HepG2 (cell line): Measurements from ENCODE around the gene NSF. TPM values are rescaled to one million over a fixed set of nuclear protein-coding genes. Genes with fewer than 3 reads are reported as not detected.

Experiments used
- AFF4 ChIP-seq: sonication (generic); formaldehyde crosslinking; IDR thresholded peaks from 2 replicates; pipeline ENCODE4 v1.4.0; 2020; ENCODE audit warnings: missing genetic modification reagents
- ATF5 ChIP-seq: sonication (generic); formaldehyde crosslinking; IDR thresholded peaks from 2 replicates; pipeline ENCODE4 v1.4.0; 2020; ENCODE audit warnings: mild to moderate bottlenecking, low read depth, missing genetic modification reagents
- BATF2 ChIP-seq: sonication (generic); formaldehyde crosslinking; IDR thresholded peaks from 2 replicates; pipeline ENCODE4 v1.8.0; 2022; ENCODE audit warnings: mild to moderate bottlenecking, missing genetic modification reagents, moderate library complexity
- DMAP1 ChIP-seq: IDR thresholded peaks from 2 replicates; pipeline ENCODE4 v1.6.1; 2016
- ETV5 ChIP-seq: IDR thresholded peaks from 2 replicates; pipeline ENCODE4 v1.6.1; 2018; ENCODE audit warnings: missing biosample characterization, missing genetic modification reagents, inconsistent platforms, borderline replicate concordance
- FLYWCH1 ChIP-seq: sonication (generic); formaldehyde crosslinking; IDR thresholded peaks from 2 replicates; pipeline ENCODE4 v1.8.1; 2023; ENCODE audit warnings: mild to moderate bottlenecking, missing genetic modification reagents
- MEF2D ChIP-seq: sonication (generic); formaldehyde crosslinking; IDR thresholded peaks from 2 replicates; pipeline ENCODE4 v1.5.1; 2020; ENCODE audit warnings: mild to moderate bottlenecking, missing genetic modification reagents
- MLLT10 ChIP-seq: sonication (generic); formaldehyde crosslinking; IDR thresholded peaks from 2 replicates; pipeline ENCODE4 v1.4.0; 2020; ENCODE audit warnings: missing genetic modification reagents
- NR0B2 ChIP-seq: sonication (generic); formaldehyde crosslinking; IDR thresholded peaks from 2 replicates; pipeline ENCODE4 v1.4.0; 2020; ENCODE audit warnings: mild to moderate bottlenecking, missing genetic modification reagents
- PHB2 ChIP-seq: fragments of 450-650 bp; IDR thresholded peaks from 2 replicates; pipeline ENCODE4 v1.6.1; 2018; ENCODE audit not compliant: partially characterized antibody
- RXRB ChIP-seq: IDR thresholded peaks from 2 replicates; pipeline ENCODE4 v1.6.1; 2016; ENCODE audit warnings: borderline replicate concordance, missing genetic modification reagents, missing compliant biosample characterization
- SP140L ChIP-seq: sonication (generic); formaldehyde crosslinking; IDR thresholded peaks from 2 replicates; pipeline ENCODE4 v1.4.0; 2020; ENCODE audit warnings: missing genetic modification reagents, borderline replicate concordance
- THAP7 ChIP-seq: sonication (generic); formaldehyde crosslinking; IDR thresholded peaks from 2 replicates; pipeline ENCODE4 v1.8.1; 2023; ENCODE audit warnings: mild to moderate bottlenecking, missing genetic modification reagents
- ZBTB44 ChIP-seq: sonication (generic); formaldehyde crosslinking; IDR thresholded peaks from 2 replicates; pipeline ENCODE4 v1.4.0; 2020; ENCODE audit warnings: missing genetic modification reagents
- ZMYM3 ChIP-seq: sonication (generic); formaldehyde crosslinking; IDR thresholded peaks from 2 replicates; pipeline ENCODE4 v1.5.1; 2020; ENCODE audit warnings: mild to moderate bottlenecking, missing genetic modification reagents
- ZNF232 ChIP-seq: sonication (generic); formaldehyde crosslinking; IDR thresholded peaks from 2 replicates; pipeline ENCODE4 v1.4.0; 2020; ENCODE audit warnings: missing genetic modification reagents, borderline replicate concordance
- ZNF260 ChIP-seq: sonication (generic); formaldehyde crosslinking; IDR thresholded peaks from 2 replicates; pipeline ENCODE4 v1.4.0; 2020; ENCODE audit warnings: missing genetic modification reagents, low read depth, mild to moderate bottlenecking, borderline replicate concordance
- ZNF331 ChIP-seq: sonication (generic); formaldehyde crosslinking; IDR thresholded peaks from 2 replicates; pipeline ENCODE4 v1.4.0; 2020; ENCODE audit warnings: missing genetic modification reagents
- ZNF563 ChIP-seq: sonication (generic); formaldehyde crosslinking; IDR thresholded peaks from 2 replicates; pipeline ENCODE4 v1.8.0; 2022; ENCODE audit warnings: mild to moderate bottlenecking, moderate library complexity, missing genetic modification reagents
- ZZZ3 ChIP-seq: sonication (generic); formaldehyde crosslinking; IDR thresholded peaks from 2 replicates; pipeline ENCODE4 v1.4.0; 2020; ENCODE audit warnings: missing genetic modification reagents, mild to moderate bottlenecking, borderline replicate concordance
- polyA plus RNA-seq, 8 experiments: library from polyadenylated mRNA; depleted of rRNA in 3 of 8; stranded (reverse) in 7 of 8; unstranded in 1 of 8; fragments of >200 nt; fragmentation: Illumina TruSeq in 4 of 8; extraction: Trizol in 4 of 8; gene quantifications; 2 replicates each; pipeline versions ENCODE4 v1.2.1 to v1.2.3, GENCODE V29; 2011 to 2016; ENCODE audit warnings: low read depth in 4 of 8, missing spikeins in 1 of 8, mixed read lengths in 1 of 8; ENCODE audit not compliant: insufficient read depth in 1 of 8
- total RNA-seq, 5 experiments: library from RNA; depleted of rRNA; stranded (reverse); fragments of >200 nt; fragmentation: Illumina TruSeq; extraction: Trizol; gene quantifications; 2 replicates each; pipeline ENCODE4 v1.2.3, GENCODE V29; 2016; ENCODE audit warnings: low read depth in 1 of 5

Gene NSF
- total and polyA plus RNA-seq, 2 of the 13 experiments (the other 11 are each of a cell fraction or from before 2014, with no cell fraction given) = 21.9 to 37.8 TPM

- TF ChIP-seq THAP7 (CRISPR knock-in tag) = no peak
- no peak for TF ChIP-seq MLLT10 (CRISPR knock-in tag)
- no peak for TF ChIP-seq ZBTB44 (CRISPR knock-in tag)
- no peak for TF ChIP-seq ZNF331 (CRISPR knock-in tag)
- TF ChIP-seq ZNF232 (CRISPR knock-in tag) = no peak
- no peak for TF ChIP-seq PHB2
- TF ChIP-seq NR0B2 (CRISPR knock-in tag) = no peak
- TF ChIP-seq DMAP1 (CRISPR knock-in tag) = no peak
- no peak for TF ChIP-seq FLYWCH1 (CRISPR knock-in tag)
- 0 out of 2 replicates have a peak, but pooled peaks have one; percentile 42 for TF ChIP-seq ZZZ3 (CRISPR knock-in tag)
- TF ChIP-seq ATF5 = no peak
- TF ChIP-seq ZMYM3 = peak; percentile 14; the same call in 1 of the 2 replicates
- no peak for TF ChIP-seq RXRB
- peak; percentile 91 for TF ChIP-seq ETV5 (CRISPR knock-in tag)
- no peak for TF ChIP-seq MEF2D (CRISPR knock-in tag)
- peak; percentile 24; the same call in 1 of the 2 replicates for TF ChIP-seq ZNF563 (CRISPR knock-in tag)
- no peak for TF ChIP-seq BATF2 (CRISPR knock-in tag)
- no peak for TF ChIP-seq AFF4 (CRISPR knock-in tag)
- no peak for TF ChIP-seq ZNF260 (CRISPR knock-in tag)
- TF ChIP-seq SP140L (CRISPR knock-in tag) = no peak
Observed at GRCh38 chr17:46795379-46795952, 205.0 kb downstream of the NSF start (continued).
